IPS DF 6.9 (cell line): ENCODE results near the gene KIF26A.

Experiments used
- DNase-seq: peaks from one replicate; pipeline ENCODE4 v3.0.0-alpha.2; 2013; ENCODE audit warnings: low read depth, low spot score
- H3K27ac ChIP-seq: one replicate; pipeline ENCODE4 v1.5.1; 2013; ENCODE audit warnings: low read length, control low read depth
- H3K27me3 ChIP-seq: 2 replicates; pipeline ENCODE4 v1.6.1; 2013; ENCODE audit warnings: mild to moderate bottlenecking, low read length; ENCODE audit not compliant: control insufficient read depth, insufficient read depth
- H3K36me3 ChIP-seq: 2 replicates; pipeline ENCODE4 v1.6.1; 2013; ENCODE audit warnings: low read length; ENCODE audit not compliant: control insufficient read depth, insufficient read depth
- H3K4me1 ChIP-seq: 2 replicates; pipeline ENCODE4 v1.6.1; 2013; ENCODE audit warnings: low read length; ENCODE audit not compliant: control insufficient read depth, insufficient read depth
- H3K4me3 ChIP-seq: 2 replicates; pipeline ENCODE4 v1.5.1; 2013; ENCODE audit warnings: mild to moderate bottlenecking, low read length
- H3K9me3 ChIP-seq: 2 replicates; pipeline ENCODE4 v1.6.1; 2013; ENCODE audit warnings: low read length, inconsistent platforms; ENCODE audit not compliant: control insufficient read depth, insufficient read depth
- WGBS: extraction: QIAGEN DNeasy Blood & Tissue Kit; methylation state at CpG from one replicate; pipeline ENCODE4 v1.1.7; 2013; ENCODE audit warnings: mixed read lengths, missing lambda C conversion rate; ENCODE audit not compliant: insufficient read length, insufficient coverage; 5-methylcytosine and 5-hydroxymethylcytosine counted together

KIF26A gene

DNA sequence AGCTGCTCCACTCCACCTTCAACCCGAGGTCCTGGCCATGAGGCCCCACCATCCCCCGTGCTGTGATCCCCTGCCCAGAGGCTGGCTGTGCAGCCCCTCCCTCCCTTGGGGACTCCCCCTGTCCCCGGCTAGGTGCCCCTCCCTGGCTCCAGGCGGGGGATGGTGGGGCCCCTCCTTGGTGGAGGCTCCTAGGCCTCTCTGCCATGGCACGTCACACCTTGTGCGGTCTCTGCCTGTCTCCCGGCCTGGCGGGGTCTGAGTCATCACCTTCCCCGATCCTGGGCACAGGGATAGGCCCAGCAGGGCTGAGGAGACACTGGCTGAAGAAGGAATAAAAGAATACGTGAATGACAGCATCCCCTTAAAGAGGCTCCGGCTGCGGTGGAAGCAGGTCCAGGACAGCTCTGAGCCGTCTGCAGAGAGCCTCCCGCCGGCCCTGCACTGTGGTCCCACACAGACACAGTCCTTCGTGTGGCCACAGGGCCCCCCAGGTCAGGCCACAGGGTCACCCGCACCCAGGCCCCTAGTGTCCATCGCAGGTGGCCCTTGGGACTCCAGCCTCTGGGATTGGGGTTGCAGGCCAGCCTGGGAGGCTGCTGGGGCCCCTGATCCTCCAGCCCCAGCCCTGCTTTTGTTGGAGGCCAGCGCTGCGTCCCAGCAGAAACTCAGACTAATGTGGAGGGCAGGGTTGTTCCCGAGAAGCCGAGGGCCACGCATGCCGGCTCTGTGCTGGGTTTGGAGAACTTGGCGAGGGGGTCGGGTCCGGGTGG lies 43.6 kb downstream of the KIF26A start:
- H3K9me3 ChIP-seq: no peaks in the 10 kb centered on the region
- no peaks in the 10 kb centered on the region for H3K27me3 ChIP-seq
- no peaks in the 10 kb centered on the region; the same call in 1 of the 2 replicates for H3K4me1 ChIP-seq
- WGBS: no CpG with 5 or more reads among the region's 27 CpGs
- no peak overlapping the region for H3K4me3 ChIP-seq
- DNase-seq: no peak
- no peak overlapping the region for H3K27ac ChIP-seq
- H3K36me3 ChIP-seq: peaks cover 4% of the 10 kb centered on the region; the same call in 1 of the 2 replicates

DNA sequence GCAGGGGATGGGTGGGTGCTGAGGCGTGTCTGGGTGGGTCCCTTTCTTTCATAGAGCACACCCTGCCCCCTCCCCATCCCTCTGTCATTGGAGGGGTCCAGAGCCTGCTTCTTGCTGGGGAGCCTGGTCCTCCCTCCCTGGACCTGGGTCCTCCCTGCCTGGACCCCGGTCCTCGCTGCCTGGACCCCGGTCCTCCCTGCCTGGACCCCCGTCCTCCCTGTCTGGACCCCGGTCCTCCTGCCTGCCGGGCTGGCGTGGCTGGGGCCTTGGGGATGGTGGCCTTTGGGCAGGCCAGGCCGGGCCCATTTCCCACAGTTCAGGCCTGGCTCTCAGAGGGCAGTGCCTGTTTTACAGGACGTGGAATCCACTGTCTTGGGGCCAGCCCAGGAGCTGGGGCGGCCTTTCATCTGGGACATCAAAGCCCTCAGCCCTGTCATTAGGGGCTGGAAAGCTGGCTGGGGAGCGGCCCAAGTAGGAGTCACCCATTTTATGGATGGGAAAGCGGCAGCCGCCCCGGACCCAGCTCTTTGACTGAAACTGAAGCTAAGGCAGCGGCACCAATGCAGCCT lies 44.6 kb downstream of the KIF26A start:
- WGBS: no CpG with 5 or more reads among the region's 16 CpGs
- peaks cover 2% of the 10 kb centered on the region; the same call in 1 of the 2 replicates for H3K36me3 ChIP-seq
- no peak overlapping the region for H3K4me3 ChIP-seq

DNA sequence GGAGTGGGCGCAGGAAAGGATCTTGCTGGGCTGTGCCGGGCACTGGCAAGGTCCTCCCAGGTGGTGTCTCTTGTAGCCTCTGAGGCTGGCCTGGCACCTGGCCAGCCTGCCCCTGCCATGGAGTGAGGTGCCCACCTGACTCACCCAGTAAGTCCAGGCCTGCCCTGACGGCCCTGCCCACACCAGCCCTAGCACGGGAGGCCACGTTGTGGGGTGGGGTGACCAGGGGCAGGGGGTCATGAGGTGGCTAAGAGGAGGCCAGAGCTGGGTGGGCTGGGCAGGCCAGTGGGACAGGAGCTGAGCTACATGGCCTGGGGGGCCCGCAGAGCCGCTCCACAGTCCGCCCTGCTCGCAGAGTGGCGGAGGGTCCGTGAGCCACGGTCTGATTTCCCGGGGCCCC lies 45.4 kb downstream of the KIF26A start:
- no peak for DNase-seq
- WGBS: no CpG with 5 or more reads among the region's 13 CpGs
- no peak overlapping the region for H3K27ac ChIP-seq

More for the DNA sequence above, 44.6 kb downstream of the KIF26A start:
- Histone ChIP-seq H3K27me3 (no peaks in the 10 kb centered on the region), H3K27ac (no peak overlapping the region), H3K9me3 (no peaks in the 10 kb centered on the region), H3K4me1 (no peaks in the 10 kb centered on the region; the same call in 1 of the 2 replicates)
- DNase-seq: no peak

DNA sequence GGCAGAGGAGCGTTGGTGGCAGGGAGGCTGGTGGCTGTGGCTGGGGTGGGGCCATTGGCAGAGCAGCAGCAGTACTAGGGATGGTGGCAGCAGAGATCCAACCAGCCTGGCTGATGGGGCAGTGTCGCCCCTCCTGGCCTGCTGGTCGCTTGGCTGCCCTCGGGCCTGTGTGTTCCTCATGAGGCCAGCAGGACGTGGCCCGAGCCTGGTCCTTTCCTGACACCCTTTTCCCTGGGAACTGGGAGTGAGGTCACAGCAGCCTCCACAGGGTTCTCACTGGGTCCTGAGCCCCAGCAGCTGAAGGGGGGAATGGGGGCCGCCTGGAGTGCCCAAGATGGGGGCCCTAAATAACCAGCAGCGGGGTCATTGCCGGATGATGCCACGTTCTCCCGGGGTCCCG lies 46.1 kb downstream of the KIF26A start:
- H3K4me1 ChIP-seq: peaks cover 2% of the 10 kb centered on the region; the same call in 1 of the 2 replicates
- no peaks in the 10 kb centered on the region for H3K9me3 ChIP-seq
- no peak for DNase-seq
- H3K36me3 ChIP-seq: peaks cover 2% of the 10 kb centered on the region; the same call in 1 of the 2 replicates
- no peaks in the 10 kb centered on the region for H3K27me3 ChIP-seq
- no CpG with 5 or more reads among the region's 12 CpGs for WGBS
- no peak overlapping the region for H3K4me3 ChIP-seq
- H3K27ac ChIP-seq: no peak overlapping the region

More for the DNA sequence above, 45.4 kb downstream of the KIF26A start:
- Histone ChIP-seq H3K4me1 (peaks cover 2% of the 10 kb centered on the region; the same call in 1 of the 2 replicates), H3K4me3 (no peak overlapping the region), H3K27me3 (no peaks in the 10 kb centered on the region), H3K36me3 (peaks cover 2% of the 10 kb centered on the region; the same call in 1 of the 2 replicates), H3K9me3 (no peaks in the 10 kb centered on the region)

DNA sequence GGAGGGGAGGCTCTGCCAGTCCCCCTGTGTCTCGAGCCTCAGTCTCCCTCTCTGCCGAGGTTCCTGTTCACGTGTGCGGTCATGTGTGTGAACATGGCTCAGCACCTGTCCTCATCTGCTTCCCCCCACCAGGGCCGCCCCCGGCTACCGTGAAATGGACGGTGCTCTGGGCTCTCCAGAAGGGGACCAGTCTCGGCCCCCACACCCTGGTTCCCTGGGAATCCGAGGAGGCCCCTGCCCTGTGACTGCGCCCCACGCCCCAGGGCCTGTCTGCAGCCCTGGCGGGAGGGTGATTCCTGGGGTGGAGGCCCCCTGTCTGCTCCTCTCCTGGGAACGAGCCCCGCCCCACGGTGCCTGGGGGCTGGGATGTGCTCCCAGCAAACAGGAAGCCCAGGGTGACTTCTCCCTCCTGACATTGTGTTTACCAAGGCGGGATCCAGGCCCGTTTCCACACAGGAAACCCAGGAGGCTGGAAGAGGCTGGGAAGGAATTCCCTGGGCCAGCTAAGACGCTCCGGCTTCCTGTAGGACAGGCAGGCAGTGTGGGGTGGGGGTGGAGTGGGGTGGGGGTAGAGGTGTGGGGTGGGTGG lies 46.6 kb downstream of the KIF26A start:
- no peaks in the 10 kb centered on the region for H3K9me3 ChIP-seq
- no peak for DNase-seq
- no peaks in the 10 kb centered on the region for H3K36me3 ChIP-seq

DNA sequence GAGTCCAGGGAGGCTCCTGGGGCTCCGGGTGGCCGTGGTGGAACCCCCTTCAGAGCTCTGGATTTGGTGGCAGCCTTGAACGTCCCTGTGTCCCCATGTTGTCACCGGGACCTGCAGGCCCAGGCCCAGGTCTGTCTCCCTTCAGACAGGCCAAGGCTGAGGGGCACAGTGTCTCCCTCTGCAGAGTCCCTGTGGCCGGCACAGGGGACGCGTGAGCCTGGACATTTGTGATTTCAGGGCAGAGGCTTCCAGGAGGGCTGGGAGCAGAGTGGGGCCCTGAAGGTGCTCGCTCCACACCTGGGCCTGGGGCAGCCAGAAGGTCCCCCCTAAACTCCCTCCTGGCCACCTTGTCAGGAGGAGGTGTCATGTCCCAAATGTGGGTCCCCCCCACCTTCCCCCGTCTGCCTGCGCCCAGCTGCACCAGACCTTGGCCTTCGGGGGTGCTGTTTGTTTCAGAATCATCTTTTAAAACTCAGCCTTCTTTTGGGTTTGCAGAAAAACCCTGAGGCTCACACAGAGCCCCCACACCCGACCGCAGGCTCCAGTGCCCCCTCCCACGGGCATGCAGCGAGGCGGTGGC lies 47.6 kb downstream of the KIF26A start:
- Histone ChIP-seq H3K36me3 (no peaks in the 10 kb centered on the region), H3K9me3 (no peaks in the 10 kb centered on the region), H3K4me1 (peaks cover 2% of the 10 kb centered on the region; the same call in 1 of the 2 replicates), H3K27me3 (no peaks in the 10 kb centered on the region), H3K4me3 (no peak overlapping the region), H3K27ac (no peak overlapping the region)
- no CpG with 5 or more reads among the region's 16 CpGs for WGBS
- DNase-seq: no peak

More for the DNA sequence above, 46.6 kb downstream of the KIF26A start:
- Histone ChIP-seq H3K4me3 (no peak overlapping the region), H3K27me3 (no peaks in the 10 kb centered on the region), H3K4me1 (peaks cover 2% of the 10 kb centered on the region; the same call in 1 of the 2 replicates), H3K27ac (no peak overlapping the region)
- no CpG with 5 or more reads among the region's 20 CpGs for WGBS

DNA sequence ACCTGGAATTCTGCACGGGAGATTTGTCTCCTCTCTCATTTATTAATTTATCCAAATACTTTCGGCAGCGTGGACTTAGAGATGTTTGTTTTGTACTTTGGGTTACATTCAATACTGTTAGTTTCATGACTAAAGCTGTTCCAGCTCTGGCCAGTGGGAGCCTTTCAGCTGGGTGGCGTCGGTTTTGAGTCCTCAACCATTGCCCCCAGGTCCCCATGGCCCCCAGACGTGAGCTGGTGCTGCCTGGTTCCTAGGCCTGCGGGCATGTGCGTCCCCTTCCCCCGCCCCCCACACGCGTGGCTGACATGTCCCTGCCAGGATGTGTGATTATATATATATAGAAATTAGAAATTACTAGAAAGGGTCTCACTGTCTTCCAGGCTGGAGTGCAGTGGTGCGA lies 48.2 kb downstream of the KIF26A start:
- H3K27ac ChIP-seq: no peak overlapping the region
- peaks cover 2% of the 10 kb centered on the region; the same call in 1 of the 2 replicates for H3K4me1 ChIP-seq
- WGBS: no CpG with 5 or more reads among the region's 12 CpGs
- no peak overlapping the region for H3K4me3 ChIP-seq
- no peaks in the 10 kb centered on the region for H3K9me3 ChIP-seq
- no peak for DNase-seq
- H3K36me3 ChIP-seq: no peaks in the 10 kb centered on the region
- H3K27me3 ChIP-seq: no peaks in the 10 kb centered on the region

DNA sequence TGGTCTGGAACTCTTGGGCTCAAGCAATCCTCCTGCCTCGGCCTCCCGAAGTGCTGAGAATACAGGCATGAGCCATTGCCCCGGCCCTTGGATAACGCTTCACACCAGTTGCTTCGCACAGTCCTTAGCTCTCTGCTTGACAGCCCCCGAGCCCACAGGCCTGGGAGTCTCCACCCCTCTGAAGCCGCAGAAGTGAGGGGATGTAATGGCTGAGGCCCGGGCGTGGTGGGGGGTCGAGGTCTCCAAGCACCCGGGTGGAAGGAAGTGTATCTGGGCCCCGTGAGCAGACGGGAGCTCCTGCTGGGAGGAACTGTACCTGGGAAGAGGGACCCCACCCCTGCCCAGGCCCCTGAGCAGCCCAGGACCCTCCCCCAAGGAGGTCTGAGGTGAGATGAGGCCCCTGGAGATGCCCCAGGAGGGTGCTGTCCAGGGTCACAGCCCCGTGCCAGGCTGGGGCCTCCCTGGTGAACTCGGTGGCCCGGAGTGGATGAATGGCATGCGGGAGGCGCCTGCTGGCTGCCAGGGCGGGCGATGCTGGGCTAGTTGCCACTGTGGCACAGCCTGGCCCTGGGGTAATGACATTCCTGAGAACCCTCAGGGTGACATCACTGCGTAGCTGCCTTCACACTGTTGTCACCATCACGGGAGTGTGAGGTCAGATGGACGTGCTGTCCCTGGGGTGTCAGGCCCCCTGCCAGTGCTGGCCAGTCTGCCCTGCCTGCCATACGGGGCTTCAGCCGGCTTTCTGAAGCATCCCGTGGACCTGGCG lies 48.9 kb downstream of the KIF26A start:
- no peak for DNase-seq
- WGBS: no CpG with 5 or more reads among the region's 27 CpGs
- no peaks in the 10 kb centered on the region for H3K9me3 ChIP-seq
- no peaks in the 10 kb centered on the region for H3K36me3 ChIP-seq
- H3K27ac ChIP-seq: no peak overlapping the region
- H3K27me3 ChIP-seq: no peaks in the 10 kb centered on the region
- H3K4me1 ChIP-seq: peaks cover 2% of the 10 kb centered on the region; the same call in 1 of the 2 replicates
- no peak overlapping the region for H3K4me3 ChIP-seq

DNA sequence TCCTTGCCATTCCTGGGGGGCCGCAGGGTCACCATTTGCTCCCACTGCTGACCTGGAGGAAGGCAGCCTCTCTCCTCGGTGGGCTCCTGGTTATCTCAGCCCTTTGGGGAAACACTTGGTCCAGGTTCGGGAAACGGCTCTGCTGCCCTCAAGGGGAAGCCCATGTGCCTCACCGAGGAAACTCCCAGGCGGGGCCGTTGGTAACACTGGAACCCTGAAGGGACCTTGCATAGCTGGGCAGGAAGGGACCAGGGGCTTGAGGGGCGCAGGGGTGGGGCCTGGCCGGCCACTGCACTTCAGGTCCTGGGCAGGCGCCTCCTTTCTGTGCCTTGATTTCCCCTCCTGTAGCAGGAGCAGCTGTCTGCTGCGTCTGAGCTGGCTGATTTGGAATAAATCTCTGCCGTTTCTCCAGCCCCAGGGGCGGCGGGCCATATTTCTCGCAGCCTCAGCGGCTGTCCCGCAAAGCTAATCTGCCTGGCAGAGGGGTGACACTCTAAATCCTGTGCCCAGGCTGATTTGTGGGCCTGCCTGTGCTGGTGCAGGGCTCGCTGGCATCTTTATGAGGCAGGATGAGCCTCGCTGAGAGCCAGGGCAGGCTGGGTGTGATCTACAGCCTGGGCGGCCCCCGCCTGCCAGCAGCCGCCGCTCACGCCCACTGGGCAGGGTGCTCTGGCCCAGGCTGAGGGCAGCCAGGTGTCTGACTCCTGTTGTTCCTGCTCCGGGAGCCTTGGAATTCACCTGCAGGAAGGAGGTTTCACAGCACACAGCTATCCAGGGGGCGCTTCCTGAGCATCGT lies 49.7 kb downstream of the KIF26A start:
- Histone ChIP-seq H3K36me3 (no peaks in the 10 kb centered on the region), H3K9me3 (no peaks in the 10 kb centered on the region), H3K27me3 (no peaks in the 10 kb centered on the region), H3K27ac (no peak overlapping the region), H3K4me1 (peaks cover 2% of the 10 kb centered on the region; the same call in 1 of the 2 replicates), H3K4me3 (no peak overlapping the region)
- no CpG with 5 or more reads among the region's 27 CpGs for WGBS
- DNase-seq: no peak
